HG03575 (cell line): Measurements from ENCODE around the gene MYT1.
"Not testable (repeated sequence)": the region's sequence is repeated elsewhere in the genome, so short reads cannot be mapped to it uniquely, and the experiment has no call there.

ENCODE experiments used
- ATAC-seq: cut with Tn5 transposase; IDR thresholded peaks from one replicate; pipeline ENCODE4 v1.9.1; 2021; ENCODE audit not compliant: unreplicated experiment, insufficient number of reproducible peaks, low FRiP score; ENCODE audit errors: extremely low read depth

Gene MYT1

GRCh38 chr20:64234921-64235565, 70.8 kb downstream of the MYT1 start:
- ATAC-seq, result not testable (repeated sequence)

GRCh38 chr20:64236137-64237088, 72.2 kb downstream of the MYT1 start:
- ATAC-seq, result no peak

- no peak for ATAC-seq
Observed at GRCh38 chr20:64237316-64237715, 73.1 kb downstream of the MYT1 start.

GRCh38 chr20:64238115-64238825, 74.0 kb downstream of the MYT1 start:
- no peak for ATAC-seq

- ATAC-seq, result no peak
Observed at GRCh38 chr20:64238851-64239387, 74.7 kb downstream of the MYT1 start.

- ATAC-seq, result no peak
Observed at GRCh38 chr20:64239449-64240242, 75.4 kb downstream of the MYT1 start.

GRCh38 chr20:64240243-64241015, 76.2 kb downstream of the MYT1 start:
- no peak for ATAC-seq

GRCh38 chr20:64241061-64241460, 76.8 kb downstream of the MYT1 start:
- no peak for ATAC-seq

GRCh38 chr20:64242003-64242796, 77.9 kb downstream of the MYT1 start:
- ATAC-seq, result no peak

- no peak for ATAC-seq
Observed at GRCh38 chr20:64242797-64243475, 78.7 kb downstream of the MYT1 start.

- ATAC-seq, result no peak
Observed at GRCh38 chr20:64244281-64244805, 80.1 kb downstream of the MYT1 start.

- ATAC-seq, result no peak
Observed at GRCh38 chr20:64244870-64245603, 80.8 kb downstream of the MYT1 start.

- no peak for ATAC-seq
Observed at GRCh38 chr20:64245746-64246595, 81.7 kb downstream of the MYT1 start.

GRCh38 chr20:64246616-64247306, 82.5 kb downstream of the MYT1 start:
- ATAC-seq, result no peak

GRCh38 chr20:64247307-64247618, 83.0 kb downstream of the MYT1 start:
- ATAC-seq, result no peak
